ENCODE data around the gene GLOD5.

GLOD5 gene

DNA sequence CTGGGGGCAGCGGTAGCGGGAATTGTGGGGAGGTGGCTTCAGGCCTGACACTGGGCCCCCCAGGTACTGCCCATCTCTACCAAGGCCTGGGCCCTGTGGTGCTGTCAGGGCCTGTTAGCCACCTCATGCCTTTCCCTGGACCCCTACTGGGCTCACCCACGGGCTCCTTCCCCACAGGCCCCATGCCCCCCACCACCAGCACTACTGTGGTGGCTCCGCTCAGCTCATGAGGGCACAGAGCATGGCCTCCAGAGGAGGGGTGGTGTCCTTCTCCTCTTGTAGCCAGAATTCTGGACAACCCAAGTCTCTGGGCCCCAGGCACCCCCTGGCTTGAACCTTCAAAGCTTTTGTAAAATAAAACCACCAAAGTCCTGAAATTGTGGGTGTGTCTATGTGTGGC is 32.4 kb downstream of the GLOD5 start:
- no peaks in the 10 kb centered on the region for H3K9me3 ChIP-seq (ENCODE audit: insufficient read depth, low read length)
- H3K36me3 ChIP-seq (ENCODE audit: insufficient read depth, insufficient read length, low read length): no peaks in the 10 kb centered on the region
- DNase-seq (ENCODE audit: low read depth, low spot score): no peak
- H3K27me3 ChIP-seq (ENCODE audit: insufficient read depth, insufficient read length): no peaks in the 10 kb centered on the region
- H3K9ac ChIP-seq (ENCODE audit: insufficient read length, low read depth): no peak overlapping the region
- H3K4me3 ChIP-seq (ENCODE audit: insufficient read length, low read depth): no peak overlapping the region
- TF ChIP-seq ZNF274 (IDR thresholded peaks at IDR 0.05; ENCODE audit: low read depth, low read length) (no peak), YY1 (IDR thresholded peaks at IDR 0.05; ENCODE audit: insufficient read depth, insufficient read length) (no peak), SUZ12 (IDR thresholded peaks at IDR 0.05; ENCODE audit: extremely low read depth, insufficient read depth, insufficient read length) (no peak)
- peaks cover 15% of the 10 kb centered on the region for H3K4me1 ChIP-seq (ENCODE audit: insufficient read depth, insufficient read length)

DNA sequence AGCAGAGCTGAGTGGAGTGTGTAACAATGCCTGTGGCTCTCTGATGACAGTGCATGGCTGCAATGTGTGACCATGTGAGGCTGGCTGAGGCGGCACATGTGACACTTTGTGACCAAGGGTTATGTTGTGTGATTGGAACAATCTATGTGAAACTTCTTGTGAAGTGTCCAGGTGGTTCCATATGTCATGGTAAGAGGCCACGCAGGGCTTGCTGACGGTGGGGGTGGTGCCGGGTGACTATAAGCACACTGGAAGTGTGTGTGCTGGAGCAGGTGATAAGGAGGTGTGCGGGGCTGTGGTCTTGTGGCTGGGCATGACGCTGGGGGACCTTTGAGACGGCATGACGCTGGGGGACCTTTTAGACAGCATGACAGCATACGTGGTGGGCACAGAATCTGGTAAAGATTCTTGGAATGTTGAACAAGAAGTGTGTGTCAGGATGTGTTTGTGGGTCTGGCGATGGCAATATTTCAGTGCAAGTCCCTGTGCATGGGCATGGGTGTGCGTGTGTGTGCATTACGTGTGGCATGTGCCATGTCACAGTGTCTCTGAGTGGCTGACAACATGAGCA is 32.9 kb downstream of the GLOD5 start:
- Histone ChIP-seq H3K9ac (ENCODE audit: insufficient read length, low read depth) (peak overlapping the region; percentile 21), H3K27me3 (ENCODE audit: insufficient read depth, insufficient read length) (no peaks in the 10 kb centered on the region)
- no peak for DNase-seq (ENCODE audit: low read depth, low spot score)

DNA sequence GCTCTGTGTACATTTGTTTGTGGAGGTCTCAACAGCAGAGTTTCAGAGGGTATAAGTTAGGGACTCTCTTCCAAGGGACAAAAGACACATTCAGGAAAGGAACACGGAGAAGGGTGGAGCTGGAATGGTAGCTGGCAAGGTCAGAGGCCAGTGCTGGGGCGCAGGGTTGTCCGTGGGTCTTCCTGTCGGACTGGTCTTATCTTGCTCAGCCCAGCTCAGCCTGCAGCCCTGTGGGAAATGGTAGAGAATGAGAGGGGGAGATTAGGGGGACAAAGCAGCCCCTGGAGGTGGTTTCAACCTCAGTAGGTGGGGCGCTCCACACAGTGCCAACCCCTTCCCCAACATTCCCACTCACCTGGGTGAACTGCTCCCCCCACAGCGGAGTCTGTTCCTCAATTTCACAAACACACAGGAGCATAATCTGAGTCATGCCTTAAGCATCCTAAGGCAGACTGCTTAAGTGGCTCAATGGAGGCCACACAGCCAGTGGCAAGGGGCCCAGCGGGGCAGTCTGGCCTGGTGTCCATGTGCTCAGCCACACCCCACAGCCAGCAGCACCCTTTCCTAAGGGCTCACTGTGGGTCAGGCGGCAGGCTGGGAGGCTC is 33.5 kb downstream of the GLOD5 start:
- Histone ChIP-seq H3K9ac (ENCODE audit: insufficient read length, low read depth) (peak overlapping the region; percentile 21), H3K9me3 (ENCODE audit: insufficient read depth, low read length) (no peaks in the 10 kb centered on the region), H3K4me1 (ENCODE audit: insufficient read depth, insufficient read length) (peaks cover 15% of the 10 kb centered on the region), H3K36me3 (ENCODE audit: insufficient read depth, insufficient read length, low read length) (no peaks in the 10 kb centered on the region), H3K4me3 (ENCODE audit: insufficient read length, low read depth) (no peak overlapping the region), H3K27me3 (ENCODE audit: insufficient read depth, insufficient read length) (no peaks in the 10 kb centered on the region)
- no peak for TF ChIP-seq SUZ12 (IDR thresholded peaks at IDR 0.05; ENCODE audit: extremely low read depth, insufficient read depth, insufficient read length)
- TF ChIP-seq YY1 (IDR thresholded peaks at IDR 0.05; ENCODE audit: insufficient read depth, insufficient read length): no peak
- no peak for TF ChIP-seq ZNF274 (IDR thresholded peaks at IDR 0.05; ENCODE audit: low read depth, low read length)
- DNase-seq (ENCODE audit: low read depth, low spot score): no peak

More for the DNA sequence above, 32.9 kb downstream of the GLOD5 start:
- no peaks in the 10 kb centered on the region for H3K36me3 ChIP-seq (ENCODE audit: insufficient read depth, insufficient read length, low read length)
- H3K9me3 ChIP-seq (ENCODE audit: insufficient read depth, low read length): no peaks in the 10 kb centered on the region
- H3K4me1 ChIP-seq (ENCODE audit: insufficient read depth, insufficient read length): peaks cover 15% of the 10 kb centered on the region
- TF ChIP-seq YY1 (IDR thresholded peaks at IDR 0.05; ENCODE audit: insufficient read depth, insufficient read length) (no peak), SUZ12 (IDR thresholded peaks at IDR 0.05; ENCODE audit: extremely low read depth, insufficient read depth, insufficient read length) (no peak), ZNF274 (IDR thresholded peaks at IDR 0.05; ENCODE audit: low read depth, low read length) (no peak)
- no peak overlapping the region for H3K4me3 ChIP-seq (ENCODE audit: insufficient read length, low read depth)

DNA sequence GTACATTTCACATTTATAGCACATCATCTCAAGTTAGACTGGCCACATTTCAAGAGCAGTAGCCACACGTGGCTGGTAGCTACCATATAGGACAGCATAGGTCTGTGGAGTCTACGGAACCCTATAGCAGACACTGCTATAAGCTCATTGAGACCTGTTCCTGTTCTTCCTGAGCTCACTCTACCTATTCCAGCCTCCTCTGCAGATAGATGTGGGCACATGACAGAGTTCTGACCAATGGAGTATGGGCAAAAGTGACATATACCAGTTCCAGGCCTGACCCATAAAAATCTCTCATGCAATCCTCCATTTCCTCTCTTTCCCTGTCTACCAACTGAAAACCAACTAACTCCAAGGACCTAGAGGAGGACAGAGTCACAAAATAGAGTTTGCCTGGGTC is 36.8 kb downstream of the GLOD5 start:
- DNase-seq (ENCODE audit: low read depth, low spot score): no peak
- H3K9me3 ChIP-seq (ENCODE audit: insufficient read depth, low read length): no peaks in the 10 kb centered on the region
- no peak overlapping the region for H3K4me3 ChIP-seq (ENCODE audit: insufficient read length, low read depth)
- no peaks in the 10 kb centered on the region for H3K27me3 ChIP-seq (ENCODE audit: insufficient read depth, insufficient read length)
- peaks cover 6% of the 10 kb centered on the region for H3K36me3 ChIP-seq (ENCODE audit: insufficient read depth, insufficient read length, low read length)
- TF ChIP-seq YY1 (IDR thresholded peaks at IDR 0.05; ENCODE audit: insufficient read depth, insufficient read length) (no peak), SUZ12 (IDR thresholded peaks at IDR 0.05; ENCODE audit: extremely low read depth, insufficient read depth, insufficient read length) (no peak), ZNF274 (IDR thresholded peaks at IDR 0.05; ENCODE audit: low read depth, low read length) (no peak)
- H3K4me1 ChIP-seq (ENCODE audit: insufficient read depth, insufficient read length): peaks cover 19% of the 10 kb centered on the region
- no peak overlapping the region for H3K9ac ChIP-seq (ENCODE audit: insufficient read length, low read depth)

DNA sequence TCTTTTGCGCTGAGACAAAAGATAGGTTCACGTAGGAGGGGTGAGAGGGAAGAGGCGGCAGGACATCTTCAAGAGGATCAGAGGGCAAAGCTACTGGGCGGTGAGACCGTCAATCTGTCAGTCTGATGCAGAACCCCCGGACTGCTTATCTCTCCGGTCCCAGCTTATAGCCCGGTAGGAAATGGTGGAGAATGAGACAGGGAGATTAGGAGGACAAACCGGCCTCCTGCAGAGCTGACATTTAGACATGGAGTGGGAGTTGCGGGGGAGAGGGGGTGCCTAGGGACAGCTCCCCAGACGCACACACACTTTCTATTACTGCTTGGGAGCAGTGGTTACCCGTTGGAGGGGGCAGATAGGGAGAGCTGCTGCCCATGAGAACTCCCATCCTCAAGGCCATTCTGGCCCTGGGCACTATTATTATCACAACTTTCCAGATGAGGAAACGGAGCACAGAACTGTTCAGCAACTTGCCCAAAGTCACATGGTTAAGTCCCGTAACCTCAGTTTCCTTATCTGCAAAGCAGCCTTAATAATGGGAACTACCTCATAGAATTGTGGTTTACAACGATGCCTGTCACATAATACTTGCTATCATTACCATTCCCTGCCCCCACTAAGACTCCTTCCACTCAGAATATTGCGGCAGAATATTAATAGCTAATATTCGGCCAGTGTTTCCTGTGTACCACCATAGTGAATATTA is 39.2 kb downstream of the GLOD5 start:
- Histone ChIP-seq H3K27me3 (ENCODE audit: insufficient read depth, insufficient read length) (no peaks in the 10 kb centered on the region), H3K36me3 (ENCODE audit: insufficient read depth, insufficient read length, low read length) (peaks cover 26% of the 10 kb centered on the region), H3K4me1 (ENCODE audit: insufficient read depth, insufficient read length) (peaks cover 8% of the 10 kb centered on the region), H3K4me3 (ENCODE audit: insufficient read length, low read depth) (peak overlapping the region; percentile 88), H3K9ac (ENCODE audit: insufficient read length, low read depth) (peak overlapping the region; percentile 95), H3K9me3 (ENCODE audit: insufficient read depth, low read length) (no peaks in the 10 kb centered on the region)
- DNase-seq (ENCODE audit: low read depth, low spot score): no peak
- TF ChIP-seq ZNF274 (IDR thresholded peaks at IDR 0.05; ENCODE audit: low read depth, low read length) (no peak), YY1 (IDR thresholded peaks at IDR 0.05; ENCODE audit: insufficient read depth, insufficient read length) (no peak), SUZ12 (IDR thresholded peaks at IDR 0.05; ENCODE audit: extremely low read depth, insufficient read depth, insufficient read length) (no peak)

DNA sequence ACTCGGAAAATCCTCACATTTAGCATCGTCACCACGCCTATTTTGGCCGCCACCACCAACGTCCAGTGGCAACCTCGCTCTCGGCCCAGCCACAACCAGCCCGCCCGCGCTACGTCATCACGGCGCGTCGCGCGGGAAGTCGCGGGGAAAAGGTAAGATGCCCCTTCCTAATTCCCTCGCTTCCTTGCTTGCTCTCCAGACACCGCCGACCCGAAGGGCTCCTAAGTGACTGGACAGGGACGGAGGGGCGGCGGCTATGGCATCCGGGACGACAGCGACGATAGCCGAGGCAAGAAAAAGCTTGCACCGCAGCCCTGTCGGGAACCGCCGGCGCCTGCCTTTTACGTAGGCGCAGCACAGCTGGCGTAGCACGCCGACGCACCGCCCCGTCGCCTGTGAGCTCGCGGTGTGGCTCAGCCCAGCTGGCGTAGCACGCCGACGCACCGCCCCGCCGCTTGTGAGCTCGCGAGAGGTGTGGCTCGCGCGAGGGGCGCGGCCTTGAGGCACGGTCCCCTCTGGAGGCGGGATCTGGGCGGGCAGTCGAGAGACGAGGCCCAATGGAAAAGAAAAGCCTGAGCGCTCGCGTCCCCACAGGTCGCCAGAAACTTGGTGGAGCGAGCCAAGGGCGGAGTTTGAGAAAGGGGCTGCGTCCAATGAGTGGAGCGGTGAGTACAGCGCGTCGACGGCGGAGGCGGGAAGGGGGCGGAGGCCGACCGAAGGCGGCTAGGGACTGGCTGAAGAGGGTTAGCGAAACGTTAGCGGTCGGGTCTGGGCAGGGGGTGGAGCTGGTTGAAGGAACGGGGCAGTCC is 39.9 kb downstream of the GLOD5 start, which contains the start of gene HDAC6:
Gene HDAC6, plus strand, starts transcription at position 788 of the 809 bp plus-strand sequence. CDS start 626 bp downstream, outside the sequence.
- Histone ChIP-seq H3K4me1 (ENCODE audit: insufficient read depth, insufficient read length) (peaks cover 7% of the 10 kb centered on the region), H3K9me3 (ENCODE audit: insufficient read depth, low read length) (no peaks in the 10 kb centered on the region), H3K9ac (ENCODE audit: insufficient read length, low read depth) (peak within 1 kb of the TSS; percentile 95), H3K4me3 (ENCODE audit: insufficient read length, low read depth) (peak within 1 kb of the TSS; percentile 88), H3K27me3 (ENCODE audit: insufficient read depth, insufficient read length) (no peaks in the 10 kb centered on the region), H3K36me3 (ENCODE audit: insufficient read depth, insufficient read length, low read length) (peaks cover 34% of the 10 kb centered on the region)
- peak; percentile 98 for DNase-seq (ENCODE audit: low read depth, low spot score)
- TF ChIP-seq YY1 (IDR thresholded peaks at IDR 0.05; ENCODE audit: insufficient read depth, insufficient read length): no peak
- TF ChIP-seq SUZ12 (IDR thresholded peaks at IDR 0.05; ENCODE audit: extremely low read depth, insufficient read depth, insufficient read length): no peak
- TF ChIP-seq ZNF274 (IDR thresholded peaks at IDR 0.05; ENCODE audit: low read depth, low read length): no peak

Measured in NT2/D1 (cell line).